Lower leg skin (tissue), 4 donors: ENCODE measurements around the gene IPO11. TPM values are rescaled to one million over a fixed set of nuclear protein-coding genes. Genes with fewer than 3 reads are reported as not detected.

Experiments used
- DNase-seq, 2 donors: peaks; one replicate each; pipeline ENCODE4 v3.0.0-alpha.2; 2019; ENCODE audit warnings: low spot score in 2 of 2
- H3K4me3 ChIP-seq: fragments of 200-600 bp; sonication (generic); 2 replicates; pipeline ENCODE4 v1.5.1; 2017; ENCODE audit warnings: mild to moderate bottlenecking, low read depth; ENCODE audit not compliant: poor library complexity, severe bottlenecking
- POLR2A ChIP-seq, 2 donors: fragments of 450-650 bp; IDR thresholded peaks; one replicate each; pipeline ENCODE4 v1.6.1; 2016 to 2017; ENCODE audit warnings: antibody characterized with exemption in 2 of 2, mild to moderate bottlenecking in 1 of 2, moderate library complexity in 1 of 2
- WGBS, 2 donors: methylation state at CpG; one replicate each; pipeline ENCODE4 v1.1.5; 2018; 5-methylcytosine and 5-hydroxymethylcytosine counted together
- intact Hi-C: fragments of 100-400 bp; cut with DNase I; formaldehyde crosslinking; loops from one replicate; pipeline ENCODE4 v1.15.0; 2023; ENCODE audit warnings: low total_unique reads
- total RNA-seq, 4 donors: library from RNA; depleted of rRNA; stranded (reverse); fragments of >200 nt; gene quantifications; one replicate each; pipeline ENCODE4 v1.1.0, GENCODE V29; 2016
- TF ChIP-seq, protein P1 (sequence below), 3 donors: fragments of 450-650 bp; IDR thresholded peaks; one replicate each; pipeline ENCODE4 v1.5.1; 2016; ENCODE audit warnings: antibody characterized with exemption in 3 of 3, mild to moderate bottlenecking in 3 of 3, moderate library complexity in 2 of 3

Gene IPO11
- total RNA-seq, 4 donors from 2014 or later, result 12.9 to 21.8 (median 15.2) TPM

DNA sequence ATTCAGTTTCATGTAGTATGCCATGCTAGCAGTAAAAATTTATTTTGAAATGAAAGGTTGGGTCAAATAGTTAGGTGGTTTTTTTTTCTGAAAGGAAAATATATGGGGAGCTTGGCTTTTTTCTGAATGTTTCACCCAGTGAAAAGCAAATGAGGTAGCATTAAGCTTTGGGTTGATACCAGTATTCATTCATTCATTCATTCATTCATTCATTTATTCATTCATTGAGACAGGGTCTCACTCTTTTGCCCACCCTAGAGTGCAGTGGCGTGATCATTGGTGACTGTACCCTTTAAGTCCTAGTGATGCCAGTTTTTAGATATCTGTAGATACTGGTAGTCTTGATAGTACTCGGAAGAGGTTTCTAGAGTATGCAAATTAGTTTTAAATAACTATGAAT, 123.7 kb downstream of the IPO11 start:
- 98% methylated on average over 2 of the region's 2 CpGs for WGBS, 2 donors
- intact Hi-C loops, result no loop called here
- DNase-seq, result no peak
- no peak for TF ChIP-seq POLR2A (IDR thresholded peaks at IDR 0.05)
- TF ChIP-seq, protein P1, sequence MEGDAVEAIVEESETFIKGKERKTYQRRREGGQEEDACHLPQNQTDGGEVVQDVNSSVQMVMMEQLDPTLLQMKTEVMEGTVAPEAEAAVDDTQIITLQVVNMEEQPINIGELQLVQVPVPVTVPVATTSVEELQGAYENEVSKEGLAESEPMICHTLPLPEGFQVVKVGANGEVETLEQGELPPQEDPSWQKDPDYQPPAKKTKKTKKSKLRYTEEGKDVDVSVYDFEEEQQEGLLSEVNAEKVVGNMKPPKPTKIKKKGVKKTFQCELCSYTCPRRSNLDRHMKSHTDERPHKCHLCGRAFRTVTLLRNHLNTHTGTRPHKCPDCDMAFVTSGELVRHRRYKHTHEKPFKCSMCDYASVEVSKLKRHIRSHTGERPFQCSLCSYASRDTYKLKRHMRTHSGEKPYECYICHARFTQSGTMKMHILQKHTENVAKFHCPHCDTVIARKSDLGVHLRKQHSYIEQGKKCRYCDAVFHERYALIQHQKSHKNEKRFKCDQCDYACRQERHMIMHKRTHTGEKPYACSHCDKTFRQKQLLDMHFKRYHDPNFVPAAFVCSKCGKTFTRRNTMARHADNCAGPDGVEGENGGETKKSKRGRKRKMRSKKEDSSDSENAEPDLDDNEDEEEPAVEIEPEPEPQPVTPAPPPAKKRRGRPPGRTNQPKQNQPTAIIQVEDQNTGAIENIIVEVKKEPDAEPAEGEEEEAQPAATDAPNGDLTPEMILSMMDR (IDR thresholded peaks at IDR 0.05), result no peak
- H3K4me3 ChIP-seq, result no peak overlapping the region

GRCh38 chr5:62536783-62537182, 124.2 kb downstream of the IPO11 start:
- H3K4me3 ChIP-seq, result no peak overlapping the region
- TF ChIP-seq, protein P1 (IDR thresholded peaks at IDR 0.05), result no peak
- TF ChIP-seq POLR2A (IDR thresholded peaks at IDR 0.05), result no peak
- 94 to 96% methylated on average over 2 of the region's 2 CpGs for WGBS, 2 donors
- intact Hi-C loops, result no loop called here
- no peak for DNase-seq

DNA sequence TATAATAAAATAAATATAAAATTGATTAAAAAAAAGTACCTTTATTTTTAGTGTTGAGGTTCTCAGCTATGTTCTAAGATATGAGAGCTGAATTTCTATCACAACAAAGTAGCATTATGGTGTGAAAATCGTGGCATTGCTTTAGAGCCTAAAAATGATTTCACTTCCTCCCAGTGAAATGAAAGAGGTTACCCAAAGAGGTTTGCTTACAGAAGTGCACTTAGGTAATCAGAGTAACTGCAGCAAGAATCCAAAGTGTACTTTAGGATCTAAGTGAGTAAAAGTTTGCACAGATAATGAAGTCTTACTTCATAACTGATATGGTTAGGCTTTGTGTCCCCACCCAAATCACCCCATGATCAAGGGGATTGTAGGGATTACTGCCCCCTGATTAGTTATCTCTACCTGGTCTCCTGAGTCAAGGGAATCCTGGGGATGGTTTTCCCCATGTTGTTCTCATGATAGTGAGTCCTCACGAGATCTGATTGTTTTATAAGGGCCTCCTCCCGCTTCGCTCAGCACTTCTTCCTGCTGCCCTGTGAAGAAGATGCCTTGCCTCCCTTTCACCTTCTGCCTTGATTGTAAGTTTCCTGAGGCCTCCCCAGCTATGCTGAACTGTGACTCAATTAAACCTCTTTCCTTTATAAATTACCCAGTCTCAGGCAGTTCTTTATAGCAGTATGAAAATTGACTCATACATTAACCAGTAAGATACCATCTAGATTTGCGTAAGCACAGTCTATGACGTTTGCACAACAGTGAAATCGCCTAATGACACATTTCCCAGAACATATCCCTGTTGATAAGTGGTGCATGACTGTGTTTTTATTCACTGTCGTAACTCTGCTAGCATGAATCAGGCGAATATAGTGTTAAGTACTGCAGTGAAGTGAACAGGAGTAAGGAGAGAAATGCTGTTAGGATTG, 125.7 kb downstream of the IPO11 start:
- TF ChIP-seq, protein P1 (IDR thresholded peaks at IDR 0.05), result no peak
- no peak for TF ChIP-seq POLR2A (IDR thresholded peaks at IDR 0.05)
- H3K4me3 ChIP-seq, result no peak overlapping the region
- 87 to 93% methylated on average over 9 of the region's 9 CpGs for WGBS, 2 donors
- intact Hi-C loops, result no loop called here
- DNase-seq, result no peak

DNA sequence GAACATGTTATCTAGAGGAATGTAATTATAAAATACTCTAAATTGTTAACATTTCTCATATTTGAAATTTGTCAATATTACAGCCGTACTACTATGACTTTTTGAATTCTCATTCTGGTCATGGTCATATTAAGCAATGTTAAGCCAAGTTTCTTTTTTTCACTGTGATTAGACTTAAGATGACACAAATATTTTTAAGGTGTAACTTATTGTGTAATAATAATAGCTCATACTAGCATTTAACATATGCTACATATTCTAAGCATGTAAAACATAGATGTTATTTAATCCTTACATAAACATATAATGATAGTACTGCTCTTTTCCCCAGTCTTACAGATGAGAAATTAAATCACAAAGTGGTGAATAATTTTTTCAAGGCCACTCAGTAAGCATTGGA, 130.2 kb downstream of the IPO11 start:
- WGBS, 2 donors, result 94 to 96% methylated on average over 1 of the region's 1 CpG
- H3K4me3 ChIP-seq, result no peak overlapping the region
- no peak for TF ChIP-seq POLR2A (IDR thresholded peaks at IDR 0.05)
- TF ChIP-seq, protein P1 (IDR thresholded peaks at IDR 0.05), result no peak
- intact Hi-C loops, result no loop called here
- no peak for DNase-seq

DNA sequence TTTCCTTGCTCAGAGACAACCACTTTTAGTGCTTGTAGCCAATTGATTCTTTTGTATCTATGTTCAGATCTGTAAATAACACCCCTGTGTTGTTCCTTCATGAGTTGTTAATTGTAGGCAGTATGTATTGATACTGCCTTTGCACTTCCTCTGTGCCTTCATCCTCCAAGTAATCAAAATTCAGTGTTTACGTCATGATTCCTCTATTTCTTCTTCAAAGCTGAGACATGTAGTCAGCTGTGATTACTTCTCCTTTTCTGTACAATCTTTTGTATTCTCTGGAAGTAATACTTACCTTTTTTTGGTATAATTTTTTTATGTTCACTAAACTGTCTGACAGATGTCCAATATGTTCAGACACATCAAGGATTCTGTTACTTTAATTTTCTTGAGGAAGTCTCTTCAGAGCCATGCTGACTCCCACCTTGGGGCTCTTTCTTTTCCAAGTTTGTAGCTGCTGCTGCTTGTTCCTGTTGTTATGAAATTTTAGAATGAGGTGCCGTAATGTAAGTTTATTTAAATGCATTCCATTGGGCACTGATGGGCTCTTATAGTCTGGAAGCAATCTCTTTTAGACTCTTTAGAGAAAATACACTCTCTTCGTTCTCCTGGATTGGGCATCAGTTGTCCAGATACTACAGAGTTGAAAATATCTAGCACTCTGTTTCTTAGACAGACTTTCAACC, 135.5 kb downstream of the IPO11 start:
- TF ChIP-seq POLR2A (IDR thresholded peaks at IDR 0.05), result no peak
- TF ChIP-seq, protein P1 (IDR thresholded peaks at IDR 0.05), result no peak

More for the DNA sequence above, 135.5 kb downstream of the IPO11 start:
- intact Hi-C loops, result no loop called here
- H3K4me3 ChIP-seq, result no peak overlapping the region
- 80 to 89% methylated on average over 3 of the region's 3 CpGs for WGBS, 2 donors
- no peak for DNase-seq
